Vagina (tissue), 2 donors: Measurements from ENCODE around the gene CCDC127. TPM values are rescaled to one million over a fixed set of nuclear protein-coding genes. Genes with fewer than 3 reads are reported as not detected.

ENCODE experiments used
- DNase-seq, 2 donors: peaks; one replicate each; pipeline ENCODE4 v3.0.0-alpha.2; 2017; ENCODE audit errors: extremely low spot score in 2 of 2
- H3K27ac ChIP-seq: fragments of 200-600 bp; sonication (generic); one replicate; pipeline ENCODE4 v1.5.1; 2019
- H3K27me3 ChIP-seq: fragments of 200-600 bp; sonication (generic); one replicate; pipeline ENCODE4 v1.5.1; 2019
- H3K36me3 ChIP-seq, 2 donors: fragments of 200-600 bp; sonication (generic); one replicate each; pipeline ENCODE4 v1.5.1; 2017 to 2019
- H3K4me1 ChIP-seq: fragments of 200-600 bp; sonication (generic); one replicate; pipeline ENCODE4 v1.5.1; 2019
- H3K4me3 ChIP-seq, 2 donors: fragments of 200-600 bp; sonication (generic); 1 replicate in 1 of 2; 2 replicates in 1 of 2; pipeline ENCODE4 v1.5.1; 2016 to 2019
- H3K9me3 ChIP-seq: fragments of 200-600 bp; sonication (generic); one replicate; pipeline ENCODE4 v1.5.1; 2019
- POLR2A ChIP-seq, 2 donors: fragments of 450-650 bp; IDR thresholded peaks; one replicate each; pipeline ENCODE4 v1.6.1; 2017; ENCODE audit warnings: antibody characterized with exemption in 2 of 2, mild to moderate bottlenecking in 2 of 2, moderate library complexity in 2 of 2
- POLR2AphosphoS5 ChIP-seq, 2 donors: sonication (generic); formaldehyde crosslinking; IDR thresholded peaks; one replicate each; pipeline ENCODE4 v1.9.0; 2017; ENCODE audit warnings: antibody characterized with exemption in 2 of 2, mild to moderate bottlenecking in 2 of 2, low read depth in 1 of 2; ENCODE audit not compliant: insufficient read depth in 1 of 2
- intact Hi-C: fragments of 100-400 bp; cut with DNase I; formaldehyde crosslinking; loops from one replicate; pipeline ENCODE4 v1.15.1; 2023
- total RNA-seq: library from RNA; depleted of rRNA; stranded (reverse); fragments of >200 nt; gene quantifications from one replicate; pipeline ENCODE4 v1.2.3, GENCODE V29; 2016
- TF ChIP-seq, protein P1 (sequence below), 3 experiments: fragments of 450-650 bp in 2 of 3; fragments of 200-600 bp in 1 of 3; sonication (generic) in 1 of 3; IDR thresholded peaks; one replicate each; pipeline ENCODE4 v1.5.1; 2017 to 2019; ENCODE audit warnings: antibody characterized with exemption in 3 of 3, mild to moderate bottlenecking in 2 of 3, moderate library complexity in 2 of 3

The CCDC127 gene
- total RNA-seq, 1 donor from 2014 or later = 4.2 TPM

GRCh38 chr5:172421-172820 lies 45.5 kb downstream of the CCDC127 start:
- intact Hi-C loops = no loop called here
- no peaks in the 10 kb centered on the region for H3K4me1 ChIP-seq
- no peak overlapping the region for H3K27ac ChIP-seq
- no peak for DNase-seq
- H3K27me3 ChIP-seq = no peaks in the 10 kb centered on the region
- no peak overlapping the region for H3K4me3 ChIP-seq
- H3K36me3 ChIP-seq = no peaks in the 10 kb centered on the region
- TF ChIP-seq, protein P1, sequence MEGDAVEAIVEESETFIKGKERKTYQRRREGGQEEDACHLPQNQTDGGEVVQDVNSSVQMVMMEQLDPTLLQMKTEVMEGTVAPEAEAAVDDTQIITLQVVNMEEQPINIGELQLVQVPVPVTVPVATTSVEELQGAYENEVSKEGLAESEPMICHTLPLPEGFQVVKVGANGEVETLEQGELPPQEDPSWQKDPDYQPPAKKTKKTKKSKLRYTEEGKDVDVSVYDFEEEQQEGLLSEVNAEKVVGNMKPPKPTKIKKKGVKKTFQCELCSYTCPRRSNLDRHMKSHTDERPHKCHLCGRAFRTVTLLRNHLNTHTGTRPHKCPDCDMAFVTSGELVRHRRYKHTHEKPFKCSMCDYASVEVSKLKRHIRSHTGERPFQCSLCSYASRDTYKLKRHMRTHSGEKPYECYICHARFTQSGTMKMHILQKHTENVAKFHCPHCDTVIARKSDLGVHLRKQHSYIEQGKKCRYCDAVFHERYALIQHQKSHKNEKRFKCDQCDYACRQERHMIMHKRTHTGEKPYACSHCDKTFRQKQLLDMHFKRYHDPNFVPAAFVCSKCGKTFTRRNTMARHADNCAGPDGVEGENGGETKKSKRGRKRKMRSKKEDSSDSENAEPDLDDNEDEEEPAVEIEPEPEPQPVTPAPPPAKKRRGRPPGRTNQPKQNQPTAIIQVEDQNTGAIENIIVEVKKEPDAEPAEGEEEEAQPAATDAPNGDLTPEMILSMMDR (IDR thresholded peaks at IDR 0.05) = no peak
- no peaks in the 10 kb centered on the region for H3K9me3 ChIP-seq

- Histone ChIP-seq H3K9me3 (no peaks in the 10 kb centered on the region), H3K36me3 (no peaks in the 10 kb centered on the region), H3K4me1 (no peaks in the 10 kb centered on the region), H3K27ac (no peak overlapping the region), H3K27me3 (no peaks in the 10 kb centered on the region), H3K4me3 (no peak overlapping the region)
- no peak for DNase-seq
- TF ChIP-seq, protein P1 (IDR thresholded peaks at IDR 0.05) = no peak
- TF ChIP-seq POLR2A (IDR thresholded peaks at IDR 0.05) (no peak), POLR2AphosphoS5 (IDR thresholded peaks at IDR 0.05; ENCODE audit: insufficient read depth in 1 of 2, low read depth in 1 of 2) (no peak)
- intact Hi-C loops = no loop called here
These were observed 46.1 kb downstream of the CCDC127 start for GRCh38 chr5:171801-172331.

DNA sequence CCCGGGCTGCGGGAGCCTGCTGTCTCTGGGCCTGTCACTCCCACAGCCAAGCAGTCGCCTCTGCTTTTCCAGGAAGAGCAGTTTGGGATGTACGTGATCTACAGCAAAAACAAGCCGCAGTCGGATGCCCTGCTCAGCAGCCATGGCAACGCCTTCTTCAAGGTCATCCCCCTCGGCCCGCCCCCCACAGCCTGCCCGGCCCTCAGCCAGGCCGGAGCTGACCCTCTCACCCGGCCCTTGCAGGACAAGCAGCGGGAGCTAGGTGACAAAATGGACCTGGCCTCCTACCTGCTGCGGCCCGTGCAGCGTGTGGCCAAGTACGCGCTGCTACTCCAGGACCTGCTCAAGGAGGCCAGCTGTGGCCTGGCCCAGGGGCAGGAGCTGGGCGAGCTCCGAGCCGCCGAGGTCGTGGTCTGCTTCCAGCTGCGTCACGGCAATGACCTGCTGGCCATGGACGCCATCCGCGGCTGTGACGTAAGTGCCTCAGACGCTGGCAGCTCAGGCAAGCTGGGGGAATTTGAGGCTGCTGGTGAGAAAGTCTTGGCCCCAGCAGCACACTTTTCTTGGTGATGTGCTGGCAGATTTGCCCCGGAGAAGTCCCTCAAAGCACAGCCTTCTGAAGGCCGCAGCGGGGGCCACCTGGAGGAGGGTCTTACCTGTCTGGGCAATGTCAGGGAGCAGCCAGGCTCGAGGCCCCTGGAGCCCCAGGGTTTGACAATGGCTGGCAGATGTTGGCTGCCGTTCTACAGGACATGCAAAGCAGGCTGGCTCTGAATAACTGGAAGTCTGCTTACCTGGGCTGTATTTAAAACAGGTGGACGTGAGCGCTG lies 46.8 kb downstream of the CCDC127 start:
- DNase-seq = no peak
- no peaks in the 10 kb centered on the region for H3K9me3 ChIP-seq
- no peak for TF ChIP-seq POLR2AphosphoS5 (IDR thresholded peaks at IDR 0.05; ENCODE audit: insufficient read depth in 1 of 2, low read depth in 1 of 2)
- TF ChIP-seq POLR2A (IDR thresholded peaks at IDR 0.05) = no peak
- TF ChIP-seq, protein P1 (IDR thresholded peaks at IDR 0.05) = no peak
- no peak overlapping the region for H3K27ac ChIP-seq
- no peaks in the 10 kb centered on the region for H3K36me3 ChIP-seq
- no peaks in the 10 kb centered on the region for H3K4me1 ChIP-seq
- intact Hi-C loops = no loop called here
- H3K27me3 ChIP-seq = no peaks in the 10 kb centered on the region
- no peak overlapping the region for H3K4me3 ChIP-seq

DNA sequence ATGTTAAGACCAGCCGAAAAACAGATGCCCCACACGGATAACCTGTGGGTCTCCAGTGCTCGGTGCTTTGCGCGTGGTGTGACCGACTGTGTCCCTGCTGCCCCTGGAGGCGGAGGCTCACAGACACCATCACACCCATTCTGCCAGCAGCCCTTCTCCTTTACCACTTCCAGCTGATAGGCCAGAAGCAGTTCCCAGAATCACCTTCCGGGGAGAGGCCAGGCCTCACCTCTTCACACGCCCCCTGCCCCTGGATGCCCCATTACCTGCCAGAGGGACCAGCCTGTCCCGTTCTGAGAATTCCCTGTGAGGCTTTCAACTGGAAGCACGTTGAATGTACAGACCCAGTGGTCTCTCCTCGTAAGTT lies 48.2 kb downstream of the CCDC127 start:
- H3K4me1 ChIP-seq = no peaks in the 10 kb centered on the region
- intact Hi-C loops = no loop called here
- H3K36me3 ChIP-seq = no peaks in the 10 kb centered on the region
- TF ChIP-seq POLR2AphosphoS5 (IDR thresholded peaks at IDR 0.05; ENCODE audit: insufficient read depth in 1 of 2, low read depth in 1 of 2) (no peak), POLR2A (IDR thresholded peaks at IDR 0.05) (no peak)
- TF ChIP-seq, protein P1 (IDR thresholded peaks at IDR 0.05) = no peak
- H3K9me3 ChIP-seq = no peaks in the 10 kb centered on the region
- H3K27ac ChIP-seq = no peak overlapping the region
- H3K4me3 ChIP-seq = no peak overlapping the region
- DNase-seq = no peak
- no peaks in the 10 kb centered on the region for H3K27me3 ChIP-seq

- H3K9me3 ChIP-seq = no peaks in the 10 kb centered on the region
- H3K27me3 ChIP-seq = no peaks in the 10 kb centered on the region
- no peaks in the 10 kb centered on the region for H3K4me1 ChIP-seq
- TF ChIP-seq, protein P1 (IDR thresholded peaks at IDR 0.05) = no peak
- TF ChIP-seq POLR2A (IDR thresholded peaks at IDR 0.05) (no peak), POLR2AphosphoS5 (IDR thresholded peaks at IDR 0.05; ENCODE audit: insufficient read depth in 1 of 2, low read depth in 1 of 2) (peak in 1 of 2 donors; percentile 45)
- H3K4me3 ChIP-seq = no peak overlapping the region
- H3K36me3 ChIP-seq = no peaks in the 10 kb centered on the region
- intact Hi-C loops = no loop called here
- no peak for DNase-seq
- H3K27ac ChIP-seq = no peak overlapping the region
These were observed 48.8 kb downstream of the CCDC127 start for GRCh38 chr5:169071-169727.
